IMR-90 (cell line): ENCODE data around the gene UBE2E2. TPM values are rescaled to one million over a fixed set of nuclear protein-coding genes. Genes with fewer than 3 reads are reported as not detected.

Source experiments
- ATAC-seq: fragments of 200-7000 bp; cut with Tn5 transposase; 2 replicates; pipeline ENCODE4 v1.9.1; 2020; ENCODE audit warnings: low read depth, mild to moderate bottlenecking, moderate library complexity
- BruUV-seq: library from RNA; stranded (reverse); fragments of 400-500 nt; replicated peaks from 2 replicates; lab custom pipeline; 2021; lab: Mats Ljungman, UMichigan
- CTCF ChIA-PET: fragments of 300-600 bp; formaldehyde crosslinking; extraction: SDS; loops from one replicate; lab custom pipeline; 2021; ENCODE audit warnings: antibody characterized with exemption; lab: Yijun Ruan, JAX
- POLR2A ChIA-PET: fragments of 300-600 bp; sonication (Branson Sonifier 250); formaldehyde crosslinking; loops from one replicate; lab custom pipeline; 2022; ENCODE audit warnings: antibody characterized with exemption; ENCODE audit not compliant: unreplicated experiment; lab: Charles Lee
- DNase-seq: peaks from one replicate; pipeline ENCODE4 v3.0.0; 2013
- H2AFZ ChIP-seq: replicated peaks from 2 replicates; pipeline ENCODE3; 2013; ENCODE audit warnings: low read length, mild to moderate bottlenecking; ENCODE audit not compliant: poor library complexity
- H2AK5ac ChIP-seq: 2 replicates; pipeline ENCODE4 v1.6.1; 2013; ENCODE audit warnings: low read depth, low read length, inconsistent platforms
- H2AK9ac ChIP-seq: replicated peaks from 2 replicates; pipeline ENCODE3; 2013; ENCODE audit warnings: mild to moderate bottlenecking, low read depth, low read length, moderate library complexity; ENCODE audit not compliant: poor library complexity
- H2BK120ac ChIP-seq: 2 replicates; pipeline ENCODE4 v1.6.1; 2013; ENCODE audit warnings: low read depth, low read length, inconsistent platforms
- H2BK15ac ChIP-seq: 3 replicates; pipeline ENCODE4 v1.6.1; 2013; ENCODE audit warnings: low read depth, low read length, inconsistent platforms
- H2BK20ac ChIP-seq: 2 replicates; pipeline ENCODE4 v1.6.1; 2013; ENCODE audit warnings: low read depth, mild to moderate bottlenecking, inconsistent platforms, low read length, moderate library complexity
- H2BK5ac ChIP-seq: 2 replicates; pipeline ENCODE4 v1.6.1; 2013; ENCODE audit warnings: mild to moderate bottlenecking, low read depth, low read length, inconsistent platforms; ENCODE audit not compliant: poor library complexity, severe bottlenecking
- H3K14ac ChIP-seq: replicated peaks from 2 replicates; pipeline ENCODE4 v1.6.1; 2013; ENCODE audit warnings: low read depth, low read length, inconsistent platforms
- H3K18ac ChIP-seq: 2 replicates; pipeline ENCODE4 v1.6.1; 2013; ENCODE audit warnings: low read depth, low read length, control low read depth
- H3K23ac ChIP-seq: 2 replicates; pipeline ENCODE4 v1.6.1; 2013; ENCODE audit warnings: low read depth, low read length, inconsistent platforms
- H3K27ac ChIP-seq: 2 replicates; pipeline ENCODE4 v1.5.1; 2013; ENCODE audit warnings: mild to moderate bottlenecking, control low read depth, low read length; ENCODE audit not compliant: insufficient read depth
- H3K27me3 ChIP-seq: 2 replicates; pipeline ENCODE4 v1.6.1; 2013; ENCODE audit warnings: low read length; ENCODE audit not compliant: control insufficient read depth, insufficient read depth
- H3K36me3 ChIP-seq: 2 replicates; pipeline ENCODE4 v1.6.1; 2013; ENCODE audit warnings: low read length, mixed read lengths; ENCODE audit not compliant: control insufficient read depth, insufficient read depth
- H3K4ac ChIP-seq: 2 replicates; pipeline ENCODE4 v1.6.1; 2013; ENCODE audit warnings: low read depth, low read length, inconsistent platforms
- H3K4me1 ChIP-seq: 2 replicates; pipeline ENCODE4 v1.6.1; 2013; ENCODE audit warnings: low read length, mixed read lengths; ENCODE audit not compliant: control insufficient read depth, insufficient read depth
- H3K4me2 ChIP-seq: 2 replicates; pipeline ENCODE4 v1.6.1; 2013; ENCODE audit warnings: low read depth, mild to moderate bottlenecking, control low read depth, low read length, moderate library complexity
- H3K4me3 ChIP-seq: 2 replicates; pipeline ENCODE4 v1.5.1; 2013; ENCODE audit warnings: low read depth, mild to moderate bottlenecking, control low read depth, low read length, moderate library complexity; ENCODE audit not compliant: insufficient read depth
- H3K56ac ChIP-seq: 2 replicates; pipeline ENCODE4 v1.6.1; 2013; ENCODE audit warnings: low read length, inconsistent platforms; ENCODE audit not compliant: insufficient read depth; ENCODE audit errors: extremely low read depth
- H3K79me1 ChIP-seq, 2 experiments: 2 replicates each; pipeline ENCODE4 v1.6.1; 2013; ENCODE audit warnings: low read length in 2 of 2, inconsistent platforms in 1 of 2, low read depth in 1 of 2
- H3K9ac ChIP-seq: 2 replicates; pipeline ENCODE4 v1.6.1; 2013; ENCODE audit warnings: low read depth, low read length, control low read depth
- H3K9me1 ChIP-seq: 2 replicates; pipeline ENCODE4 v1.6.1; 2013; ENCODE audit warnings: low read length, inconsistent platforms; ENCODE audit not compliant: insufficient read depth
- H3K9me3 ChIP-seq: 2 replicates; pipeline ENCODE4 v1.6.1; 2013; ENCODE audit warnings: low read length; ENCODE audit not compliant: control insufficient read depth, insufficient read depth
- H4K20me1 ChIP-seq: 2 replicates; pipeline ENCODE4 v1.6.1; 2013; ENCODE audit warnings: low read length, inconsistent platforms; ENCODE audit not compliant: insufficient read depth
- H4K5ac ChIP-seq: 2 replicates; pipeline ENCODE4 v1.6.1; 2013; ENCODE audit warnings: mild to moderate bottlenecking, low read depth, low read length, control low read depth
- H4K8ac ChIP-seq, 2 experiments: 2 replicates each; pipeline ENCODE4 v1.6.1; 2013; ENCODE audit warnings: low read depth in 2 of 2, low read length in 2 of 2, control low read depth in 1 of 2, inconsistent platforms in 1 of 2
- H4K91ac ChIP-seq: 2 replicates; pipeline ENCODE4 v1.6.1; 2013; ENCODE audit warnings: low read depth, low read length, inconsistent platforms; ENCODE audit not compliant: insufficient read depth
- BHLHE40 ChIP-seq: fragments of 150-350 bp; IDR thresholded peaks from 2 replicates; pipeline ENCODE4 v1.6.1; 2016; ENCODE audit warnings: mild to moderate bottlenecking, low read depth, low read length
- MAFK ChIP-seq: IDR thresholded peaks from 2 replicates; pipeline ENCODE4 v1.6.1; 2012; ENCODE audit warnings: low read depth, low read length, improper control_type of control experiment
- RCOR1 ChIP-seq: IDR thresholded peaks from 2 replicates; pipeline ENCODE4 v1.6.1; 2012; ENCODE audit warnings: mild to moderate bottlenecking, low read length, improper control_type of control experiment; ENCODE audit not compliant: insufficient replicate concordance
- RFX5 ChIP-seq: IDR thresholded peaks from 2 replicates; pipeline ENCODE4 v1.8.0; 2012; ENCODE audit warnings: low read depth, mild to moderate bottlenecking, low read length, moderate library complexity
- SMC3 ChIP-seq: fragments of 150-350 bp; IDR thresholded peaks from 2 replicates; pipeline ENCODE4 v1.6.1; 2016; ENCODE audit warnings: low read depth, mild to moderate bottlenecking, antibody characterized with exemption, low read length, moderate library complexity
- WGBS, 2 experiments: methylation state at CpG; one replicate each; pipeline versions ENCODE4 v1.1.5 to v1.1.7; 2013; ENCODE audit warnings: missing lambda C conversion rate in 2 of 2; ENCODE audit not compliant: insufficient read length in 1 of 2; ENCODE audit errors: extremely low coverage in 2 of 2; 5-methylcytosine and 5-hydroxymethylcytosine counted together
- dilution Hi-C: fragments of 300-500 bp; cut with HindIII; formaldehyde crosslinking; loops from one replicate; pipeline ENCODE4 v1.14.3; 2018; ENCODE audit warnings: low sequenced_read_pairs; ENCODE audit not compliant: unreplicated experiment
- in situ Hi-C: fragments of 300-500 bp; cut with MboI; formaldehyde crosslinking; loops from 3 replicates; pipeline ENCODE4 v1.14.3; 2019; ENCODE audit warnings: low sequenced_read_pairs, inconsistent platforms, mixed read lengths
- intact Hi-C: fragments of 100-400 bp; cut with micrococcal nuclease; formaldehyde crosslinking; loops from 2 replicates; pipeline ENCODE4 v1.10.0; 2022
- polyA plus RNA-seq, 3 experiments: library from polyadenylated mRNA; depleted of rRNA; stranded (reverse); fragments of >200 nt; gene quantifications; 2 replicates each; pipeline ENCODE4 v1.2.3, GENCODE V29; 2012; ENCODE audit warnings: low replicate concordance in 1 of 3
- total RNA-seq: library from RNA; depleted of rRNA; stranded (reverse); fragments of >200 nt; gene quantifications from 2 replicates; pipeline ENCODE4 v1.2.3, GENCODE V29; 2012
- TF ChIP-seq, protein P1 (sequence below): fragments of 150-350 bp; IDR thresholded peaks from 2 replicates; pipeline ENCODE4 v1.6.1; 2017; ENCODE audit warnings: mild to moderate bottlenecking, antibody characterized with exemption, low read length, low read depth

UBE2E2 gene
- total and polyA plus RNA-seq, 2 of the 4 experiments (the other 2 are of a cell fraction): 18.6 to 32.7 TPM

DNA sequence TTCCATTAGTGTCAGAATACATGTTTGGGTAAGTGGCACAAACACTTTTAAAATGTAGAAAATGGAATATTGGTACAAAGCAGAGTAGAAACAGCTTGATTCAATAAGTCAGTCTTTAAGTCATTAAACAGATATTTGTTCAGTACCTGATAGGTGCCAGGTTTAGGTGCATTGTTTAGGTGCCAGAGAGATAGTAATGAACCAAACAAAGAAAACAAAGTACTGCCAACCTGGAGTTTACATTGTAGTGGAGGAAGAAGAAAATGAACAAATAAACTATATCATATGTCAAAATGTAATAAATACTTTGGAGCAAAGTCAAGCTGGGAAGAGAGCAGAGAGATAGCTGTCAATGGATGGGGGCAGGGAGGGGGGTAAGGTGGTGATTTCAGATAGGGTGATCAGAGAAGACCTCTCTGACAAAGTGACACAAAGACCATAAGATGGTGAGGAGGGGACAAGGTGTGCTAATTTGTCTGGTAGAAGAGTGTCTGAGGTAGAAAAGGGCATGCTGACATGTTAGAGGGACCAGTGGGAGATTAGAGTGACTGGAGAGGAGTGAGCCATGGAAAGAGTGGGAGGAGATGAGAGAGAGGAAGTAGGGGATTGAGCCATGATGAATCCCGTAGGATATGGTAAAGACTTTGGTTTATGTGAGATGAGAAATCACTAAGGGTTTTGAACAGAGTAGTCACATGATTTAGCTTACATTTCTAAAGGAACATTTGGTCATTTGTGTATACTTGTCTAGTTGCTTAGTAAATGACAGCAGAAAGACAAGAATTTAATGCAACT is 128.2 kb downstream of the UBE2E2 start (continued):
- TF ChIP-seq BHLHE40: no peak

DNA sequence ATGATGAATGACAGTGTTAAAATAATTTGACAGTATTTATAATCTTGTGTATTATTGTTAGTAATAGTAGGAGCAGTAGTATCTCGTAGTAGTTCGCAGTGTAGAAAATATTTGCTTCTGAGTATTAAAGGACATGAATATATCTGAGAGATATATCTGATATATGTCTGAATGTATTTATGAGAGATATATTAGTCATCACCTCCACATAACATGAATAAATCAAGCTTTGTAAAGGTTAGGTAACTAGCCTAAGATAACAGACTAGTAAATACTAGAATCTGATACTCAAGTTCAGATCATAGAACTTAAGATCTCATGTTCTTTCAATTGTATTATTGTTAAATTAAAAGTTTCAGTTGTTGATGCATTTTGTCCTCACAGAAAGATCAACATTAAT is 130.5 kb downstream of the UBE2E2 start:
- H2AK9ac ChIP-seq: no peak overlapping the region
- H3K23ac ChIP-seq: no peak overlapping the region
- H2BK15ac ChIP-seq: no peak overlapping the region
- H3K14ac ChIP-seq: no peak overlapping the region
- H3K9ac ChIP-seq: no peak overlapping the region
- WGBS, 2 experiments: no CpG with 5 or more reads among the region's 2 CpGs
- no peak overlapping the region for H2BK5ac ChIP-seq
- in situ Hi-C loops: no loop called here
- no peaks in the 10 kb centered on the region for H3K36me3 ChIP-seq
- H4K91ac ChIP-seq: no peak overlapping the region
- no peak overlapping the region for H3K4me3 ChIP-seq
- 0 out of 2 replicates have a peak, but pooled peaks cover 2% of the 10 kb centered on the region for H3K9me1 ChIP-seq
- H3K9me3 ChIP-seq: no peaks in the 10 kb centered on the region
- no peak for ATAC-seq
- H3K18ac ChIP-seq: no peak overlapping the region
- H3K27me3 ChIP-seq: no peaks in the 10 kb centered on the region
- TF ChIP-seq RFX5 (no peak), RCOR1 (no peak), SMC3 (no peak), MAFK (no peak)
- TF ChIP-seq, protein P1, sequence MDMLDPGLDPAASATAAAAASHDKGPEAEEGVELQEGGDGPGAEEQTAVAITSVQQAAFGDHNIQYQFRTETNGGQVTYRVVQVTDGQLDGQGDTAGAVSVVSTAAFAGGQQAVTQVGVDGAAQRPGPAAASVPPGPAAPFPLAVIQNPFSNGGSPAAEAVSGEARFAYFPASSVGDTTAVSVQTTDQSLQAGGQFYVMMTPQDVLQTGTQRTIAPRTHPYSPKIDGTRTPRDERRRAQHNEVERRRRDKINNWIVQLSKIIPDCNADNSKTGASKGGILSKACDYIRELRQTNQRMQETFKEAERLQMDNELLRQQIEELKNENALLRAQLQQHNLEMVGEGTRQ: no peak
- no peak overlapping the region for H2AK5ac ChIP-seq
- no peak overlapping the region for H2AFZ ChIP-seq
- no TSS peak for BruUV-seq
- no peak overlapping the region for H3K4me2 ChIP-seq
- no peak overlapping the region for H2BK120ac ChIP-seq
- H3K4me1 ChIP-seq: peaks cover 2% of the 10 kb centered on the region
- H2BK20ac ChIP-seq: no peak overlapping the region
- H4K8ac ChIP-seq: no peak overlapping the region
- intact Hi-C loops: no loop called here
- H4K5ac ChIP-seq: no peak overlapping the region
- no peak for DNase-seq
- H3K56ac ChIP-seq: no peak overlapping the region
- no peak overlapping the region for H3K27ac ChIP-seq
- ChIA-PET POLR2A (no interaction called here), CTCF (no interaction called here)
- H3K4ac ChIP-seq: no peak overlapping the region
- dilution Hi-C loops: no loop called here
- H4K20me1 ChIP-seq: no peaks in the 10 kb centered on the region; the same call in 1 of the 2 replicates
- H3K79me1 ChIP-seq: peaks cover 3 to 9% of the 10 kb centered on the region in 2 experiments; a peak in 1 of 4 replicates
